HL-60/S4 treated with phorbol 12-myristate 13-acetate at 8.2 ng/mL for 4 days and 3 days (cell line): Measurements from ENCODE around the gene ZMYND12.
"Not testable (repeated sequence)": the region's sequence is repeated elsewhere in the genome, so short reads cannot be mapped to it uniquely, and the experiment has no call there.

ENCODE experiments used
- in situ Hi-C: fragments of 300-500 bp; cut with MboI; formaldehyde crosslinking; loops from 2 replicates; pipeline ENCODE4 v1.15.0; 2022; ENCODE audit warnings: low sequenced_read_pairs

Gene ZMYND12, protein sequence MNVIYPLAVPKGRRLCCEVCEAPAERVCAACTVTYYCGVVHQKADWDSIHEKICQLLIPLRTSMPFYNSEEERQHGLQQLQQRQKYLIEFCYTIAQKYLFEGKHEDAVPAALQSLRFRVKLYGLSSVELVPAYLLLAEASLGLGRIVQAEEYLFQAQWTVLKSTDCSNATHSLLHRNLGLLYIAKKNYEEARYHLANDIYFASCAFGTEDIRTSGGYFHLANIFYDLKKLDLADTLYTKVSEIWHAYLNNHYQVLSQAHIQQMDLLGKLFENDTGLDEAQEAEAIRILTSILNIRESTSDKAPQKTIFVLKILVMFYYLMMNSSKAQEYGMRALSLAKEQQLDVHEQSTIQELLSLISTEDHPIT

DNA sequence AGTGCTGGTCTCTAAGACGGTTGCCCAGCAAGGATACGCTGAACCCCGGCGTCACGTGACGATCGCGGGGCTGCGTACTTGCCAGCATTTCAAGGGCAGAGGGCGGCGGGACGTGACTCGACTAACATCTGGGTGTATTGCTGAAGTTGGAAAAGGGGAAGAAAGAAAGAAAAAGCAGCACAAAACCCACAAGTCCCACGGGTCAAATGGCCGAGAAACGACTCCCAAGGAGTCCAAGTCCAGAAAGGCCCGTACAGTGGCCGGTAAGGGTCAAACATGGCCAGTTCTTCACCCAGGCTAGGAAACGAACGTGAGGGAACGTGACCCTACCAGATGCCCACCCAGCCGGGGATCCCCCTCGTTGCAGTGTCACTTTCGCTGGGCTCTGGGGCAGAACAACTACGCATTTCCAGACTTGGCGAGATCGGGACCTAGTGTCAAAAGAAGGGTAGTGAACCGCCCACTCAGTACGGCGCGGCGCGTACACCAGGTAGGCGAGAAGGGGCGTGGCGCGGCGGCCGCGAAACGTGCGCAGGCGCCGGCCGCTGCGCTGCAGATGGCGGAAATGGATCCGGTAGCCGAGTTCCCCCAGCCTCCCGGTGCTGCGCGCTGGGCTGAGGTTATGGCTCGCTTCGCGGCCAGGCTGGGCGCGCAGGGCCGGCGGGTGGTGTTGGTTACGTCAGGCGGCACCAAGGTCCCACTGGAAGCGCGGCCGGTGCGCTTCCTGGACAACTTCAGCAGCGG lies at the start of gene ZMYND12, which contains the start of gene PPCS:
Gene ZMYND12, minus strand, starts transcription at position 13 of the 744 bp plus-strand sequence. CDS start 25 bp downstream, outside the sequence.
Gene PPCS, plus strand, starts transcription at position 534 of the 744 bp plus-strand sequence. Its CDS starts 23 bp downstream, at position 557.
- in situ Hi-C loops, result no loop called here

GRCh38 chr1:42504535-42505128 lies 48.8 kb upstream of the ZMYND12 start:
- in situ Hi-C loops, result no loop called here

DNA sequence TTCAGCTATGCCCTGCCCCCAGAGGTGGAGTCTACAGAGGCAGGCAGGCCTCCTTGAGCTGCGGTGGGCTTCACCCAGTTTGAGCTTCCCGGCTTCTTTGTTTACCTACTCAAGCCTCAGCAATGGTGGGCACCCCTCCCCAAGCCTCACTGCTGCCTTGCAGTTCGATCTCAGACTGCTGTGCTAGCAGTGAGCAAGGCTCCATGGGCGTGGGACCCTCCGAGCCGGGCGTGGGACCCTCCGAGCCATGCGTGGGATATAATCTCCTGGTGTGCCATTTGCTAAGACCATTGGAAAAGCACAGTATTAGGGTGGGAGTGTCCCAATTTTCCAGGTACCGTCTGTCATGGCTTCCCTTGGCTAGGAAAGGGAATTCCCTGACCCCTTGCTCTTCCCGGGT lies 46.2 kb upstream of the ZMYND12 start:
- in situ Hi-C loops, result not testable (repeated sequence)

GRCh38 chr1:42490237-42490636 lies 34.4 kb upstream of the ZMYND12 start:
- in situ Hi-C loops, result no loop called here

- in situ Hi-C loops, result no loop called here
Observed at GRCh38 chr1:42484382-42484781, 28.6 kb upstream of the ZMYND12 start.

GRCh38 chr1:42482635-42483153 lies 26.9 kb upstream of the ZMYND12 start:
- in situ Hi-C loops, result no loop called here

- in situ Hi-C loops, result no loop called here
Observed at GRCh38 chr1:42480921-42481320, 25.1 kb upstream of the ZMYND12 start.

GRCh38 chr1:42479621-42480020 lies 23.8 kb upstream of the ZMYND12 start:
- in situ Hi-C loops, result no loop called here

GRCh38 chr1:42477775-42478174 lies 22.0 kb upstream of the ZMYND12 start:
- in situ Hi-C loops, result no loop called here

DNA sequence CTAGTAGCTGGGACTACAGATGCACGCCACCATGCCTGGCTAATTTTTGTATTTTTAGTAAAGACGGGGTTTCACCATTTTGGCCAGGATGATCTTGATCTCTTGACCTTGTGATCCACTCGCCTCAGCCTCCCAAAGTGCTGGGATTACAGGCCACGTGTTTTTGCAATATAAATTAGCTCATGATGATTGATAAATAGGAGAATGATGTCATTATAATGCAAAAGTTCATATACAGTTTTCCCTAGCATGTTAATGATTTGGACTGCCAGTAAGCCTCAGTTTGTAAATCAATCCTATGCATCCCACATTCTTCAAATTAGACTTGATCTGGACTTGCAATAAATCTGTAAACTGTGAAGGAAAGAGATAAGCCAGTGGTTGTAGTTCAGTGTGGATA lies 21.5 kb upstream of the ZMYND12 start:
- in situ Hi-C loops, result not testable (repeated sequence)

DNA sequence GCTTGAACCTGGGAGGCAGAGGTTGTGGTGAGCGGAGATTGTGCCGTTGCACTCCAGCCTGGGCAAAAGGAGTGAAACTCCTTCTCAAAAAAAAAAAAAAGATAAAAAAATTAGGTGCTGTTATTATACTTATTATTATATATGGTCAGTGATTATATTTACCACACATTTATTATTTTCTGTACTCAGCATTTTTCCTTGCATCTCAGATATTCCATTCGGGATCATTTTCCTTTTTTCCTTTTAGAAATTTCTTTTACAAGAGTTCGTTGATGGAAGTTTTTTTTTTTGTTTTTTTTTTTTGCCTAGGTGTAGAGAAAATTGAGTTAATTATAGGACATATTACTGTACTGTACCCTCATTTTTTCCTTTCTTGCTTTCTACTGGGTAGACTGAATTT lies 20.8 kb upstream of the ZMYND12 start:
- in situ Hi-C loops, result no loop called here

- in situ Hi-C loops, result no loop called here
Observed at GRCh38 chr1:42469727-42470126, 13.9 kb upstream of the ZMYND12 start.

GRCh38 chr1:42466030-42466429 lies 10.2 kb upstream of the ZMYND12 start:
- in situ Hi-C loops, result no loop called here

GRCh38 chr1:42463921-42464320 lies 8.1 kb upstream of the ZMYND12 start:
- in situ Hi-C loops, result no loop called here

DNA sequence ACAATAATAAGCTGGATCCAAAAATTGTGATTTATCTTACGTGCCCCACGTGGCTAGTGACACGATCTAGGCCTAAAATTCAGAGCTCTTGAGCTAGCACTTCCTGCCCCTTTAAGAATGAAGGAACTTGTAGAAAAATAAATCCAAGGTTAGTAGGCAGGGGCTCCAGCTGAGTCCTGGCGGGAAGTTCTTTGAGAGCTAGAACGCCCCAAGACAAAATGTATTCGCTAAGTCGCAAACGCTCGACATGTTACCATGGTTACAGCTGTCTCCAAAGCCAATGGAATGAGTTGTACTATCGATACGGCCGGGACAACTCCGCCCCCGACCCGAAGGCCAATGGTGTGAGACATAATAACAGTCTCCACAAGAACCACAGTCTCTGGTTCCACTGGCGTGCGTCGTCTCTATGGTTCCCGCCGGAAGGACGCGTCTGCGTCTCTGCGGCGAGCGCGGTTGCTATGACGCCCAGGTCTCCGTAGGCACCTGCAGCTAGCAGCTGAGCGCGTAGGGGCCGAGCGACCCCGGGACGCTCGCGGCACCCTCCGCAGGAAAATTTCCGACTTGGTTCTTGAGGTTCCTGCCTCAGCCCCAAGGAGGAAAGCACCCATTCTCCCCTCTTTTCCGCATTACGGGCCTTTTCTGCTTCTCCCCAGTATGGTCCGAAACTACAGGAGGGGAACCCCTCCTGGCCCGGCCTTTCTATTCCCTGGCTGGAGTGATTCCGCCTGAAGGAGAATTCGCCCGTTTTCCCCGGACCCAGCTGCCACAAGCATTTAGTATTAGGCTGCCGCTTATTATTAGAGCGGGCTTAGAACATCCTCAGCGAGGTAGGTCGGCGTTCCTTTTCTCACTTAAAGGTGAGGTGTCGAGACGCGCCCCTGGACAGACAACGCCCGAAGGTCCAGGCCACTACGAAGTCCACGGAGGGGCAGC lies 7.3 kb upstream of the ZMYND12 start, which contains the start of gene CCDC30:
Gene CCDC30, plus strand, starts transcription at position 459 of the 936 bp plus-strand sequence. CDS start 17,266 bp downstream, outside the sequence.
- in situ Hi-C loops, result no loop called here

DNA sequence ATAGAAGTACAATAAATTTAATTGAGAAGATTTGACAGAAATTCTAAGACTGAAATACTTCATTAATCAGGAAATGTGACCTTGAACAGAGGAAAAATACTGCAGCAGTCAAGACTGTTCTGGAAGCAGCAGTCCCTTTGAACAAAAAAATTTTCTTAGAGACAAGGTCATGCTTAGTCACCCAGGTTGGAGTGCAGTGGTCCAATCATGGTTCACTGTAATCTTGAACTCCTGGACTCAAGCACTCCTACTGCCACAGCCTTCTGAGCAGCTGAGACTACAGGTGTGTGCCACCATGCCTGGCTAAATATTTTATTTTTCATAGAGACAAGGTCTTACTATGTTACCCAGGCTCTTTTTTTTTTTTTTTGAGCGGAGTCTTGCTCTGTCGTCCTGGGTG lies 5.4 kb upstream of the ZMYND12 start:
- in situ Hi-C loops, result no loop called here

DNA sequence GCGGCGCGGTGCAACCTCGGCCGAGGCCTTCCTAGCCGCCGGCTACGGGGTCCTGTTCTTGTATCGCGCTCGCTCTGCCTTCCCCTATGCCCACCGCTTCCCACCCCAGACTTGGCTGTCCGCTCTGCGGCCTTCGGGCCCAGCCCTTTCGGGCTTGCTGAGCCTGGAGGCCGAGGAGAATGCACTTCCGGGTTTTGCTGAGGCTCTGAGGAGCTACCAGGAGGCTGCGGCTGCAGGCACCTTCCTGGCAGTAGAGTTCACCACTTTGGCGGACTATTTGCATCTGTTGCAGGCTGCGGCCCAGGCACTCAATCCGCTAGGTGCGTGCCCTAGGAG lies 900 bp upstream of the ZMYND12 start:
- in situ Hi-C loops, result no loop called here

GRCh38 chr1:42454403-42454802 lies 1.4 kb downstream of the ZMYND12 start:
- in situ Hi-C loops, result no loop called here

- in situ Hi-C loops, result no loop called here
Observed at GRCh38 chr1:42453386-42453785, 2.4 kb downstream of the ZMYND12 start.

DNA sequence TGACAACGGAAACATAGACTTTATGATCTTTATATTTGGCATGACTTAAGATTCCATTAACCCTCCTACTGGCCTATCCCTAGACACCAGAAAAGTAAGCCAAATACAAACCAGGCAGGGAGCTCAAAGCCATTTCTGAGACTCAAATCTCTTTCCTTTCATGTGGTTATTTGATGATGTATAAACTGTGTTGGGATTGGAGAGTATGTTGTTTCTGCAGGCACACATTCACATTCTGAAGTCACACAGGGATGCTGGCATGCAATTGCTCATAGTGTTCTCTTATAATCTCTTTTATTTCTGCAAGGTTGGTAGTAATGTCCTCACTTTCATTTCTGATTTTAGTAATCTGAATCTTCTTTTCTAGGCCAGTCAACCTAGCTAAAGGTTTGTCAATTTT lies 5.8 kb downstream of the ZMYND12 start:
- in situ Hi-C loops, result no loop called here
